GM12878 (cell line): ENCODE measurements around the gene MYO3A.

ENCODE experiments used
- HDAC2 ChIP-seq: fragments of 200-600 bp; sonication (generic); IDR thresholded peaks from 2 replicates; pipeline ENCODE4 v1.6.1; 2017
- NFXL1 ChIP-seq: fragments of 450-650 bp; IDR thresholded peaks from 2 replicates; pipeline ENCODE4 v1.6.1; 2017; ENCODE audit warnings: antibody characterized with exemption, mild to moderate bottlenecking, borderline replicate concordance
- SIN3A ChIP-seq: IDR thresholded peaks from 2 replicates; pipeline ENCODE4 v1.6.1; 2012; ENCODE audit warnings: low read depth, low read length, improper control_type of control experiment
- TF ChIP-seq, protein P1 (sequence below), 3 experiments: IDR thresholded peaks in 2 of 3; conservative IDR thresholded peaks in 1 of 3; 2 replicates each; pipeline ENCODE4 v1.5.1; 2011; ENCODE audit warnings: low read depth in 3 of 3, low read length in 3 of 3, mild to moderate bottlenecking in 3 of 3, control low read depth in 2 of 3, moderate library complexity in 2 of 3, inconsistent platforms in 1 of 3, mixed read lengths in 1 of 3; ENCODE audit not compliant: control insufficient read depth in 2 of 3, insufficient read depth in 1 of 3; ENCODE audit errors: extremely low read depth in 1 of 3
- TF ChIP-seq, protein P2 (sequence below): fragments of 450-650 bp; IDR thresholded peaks from 2 replicates; pipeline ENCODE4 v1.6.1; 2017; ENCODE audit warnings: antibody characterized with exemption, mild to moderate bottlenecking, moderate library complexity

DNA sequence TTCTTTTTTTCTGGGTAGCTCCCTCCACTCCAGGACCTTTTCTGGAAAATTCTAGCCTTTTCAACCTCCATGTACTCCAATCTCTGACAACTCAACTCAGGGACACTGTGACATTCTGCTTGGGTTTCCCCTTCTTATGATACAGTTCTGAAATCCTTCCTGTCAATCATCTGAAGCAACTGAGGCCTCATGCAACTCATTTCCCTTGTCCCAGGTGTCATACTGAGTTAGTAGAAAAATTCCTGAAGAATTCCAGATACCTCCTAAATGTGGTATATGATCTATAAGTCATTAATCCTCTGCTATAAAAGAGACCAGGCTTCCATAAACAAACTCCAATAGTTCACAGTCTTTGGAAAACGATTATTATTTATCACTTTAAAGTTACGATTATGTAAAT, 43.0 kb upstream of the MYO3A start:
- TF ChIP-seq, protein P1, sequence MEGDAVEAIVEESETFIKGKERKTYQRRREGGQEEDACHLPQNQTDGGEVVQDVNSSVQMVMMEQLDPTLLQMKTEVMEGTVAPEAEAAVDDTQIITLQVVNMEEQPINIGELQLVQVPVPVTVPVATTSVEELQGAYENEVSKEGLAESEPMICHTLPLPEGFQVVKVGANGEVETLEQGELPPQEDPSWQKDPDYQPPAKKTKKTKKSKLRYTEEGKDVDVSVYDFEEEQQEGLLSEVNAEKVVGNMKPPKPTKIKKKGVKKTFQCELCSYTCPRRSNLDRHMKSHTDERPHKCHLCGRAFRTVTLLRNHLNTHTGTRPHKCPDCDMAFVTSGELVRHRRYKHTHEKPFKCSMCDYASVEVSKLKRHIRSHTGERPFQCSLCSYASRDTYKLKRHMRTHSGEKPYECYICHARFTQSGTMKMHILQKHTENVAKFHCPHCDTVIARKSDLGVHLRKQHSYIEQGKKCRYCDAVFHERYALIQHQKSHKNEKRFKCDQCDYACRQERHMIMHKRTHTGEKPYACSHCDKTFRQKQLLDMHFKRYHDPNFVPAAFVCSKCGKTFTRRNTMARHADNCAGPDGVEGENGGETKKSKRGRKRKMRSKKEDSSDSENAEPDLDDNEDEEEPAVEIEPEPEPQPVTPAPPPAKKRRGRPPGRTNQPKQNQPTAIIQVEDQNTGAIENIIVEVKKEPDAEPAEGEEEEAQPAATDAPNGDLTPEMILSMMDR (IDR thresholded peaks at IDR 0.05 in 2 of 3, conservative IDR thresholded peaks at IDR 0.05 in 1 of 3; ENCODE audit: control insufficient read depth in 2 of 3, extremely low read depth in 1 of 3, insufficient read depth in 1 of 3, low read depth in 3 of 3, low read length in 3 of 3) = no peak
- TF ChIP-seq NFXL1 = no peak
- no peak for TF ChIP-seq SIN3A
- no peak for TF ChIP-seq HDAC2
- TF ChIP-seq, protein P2, sequence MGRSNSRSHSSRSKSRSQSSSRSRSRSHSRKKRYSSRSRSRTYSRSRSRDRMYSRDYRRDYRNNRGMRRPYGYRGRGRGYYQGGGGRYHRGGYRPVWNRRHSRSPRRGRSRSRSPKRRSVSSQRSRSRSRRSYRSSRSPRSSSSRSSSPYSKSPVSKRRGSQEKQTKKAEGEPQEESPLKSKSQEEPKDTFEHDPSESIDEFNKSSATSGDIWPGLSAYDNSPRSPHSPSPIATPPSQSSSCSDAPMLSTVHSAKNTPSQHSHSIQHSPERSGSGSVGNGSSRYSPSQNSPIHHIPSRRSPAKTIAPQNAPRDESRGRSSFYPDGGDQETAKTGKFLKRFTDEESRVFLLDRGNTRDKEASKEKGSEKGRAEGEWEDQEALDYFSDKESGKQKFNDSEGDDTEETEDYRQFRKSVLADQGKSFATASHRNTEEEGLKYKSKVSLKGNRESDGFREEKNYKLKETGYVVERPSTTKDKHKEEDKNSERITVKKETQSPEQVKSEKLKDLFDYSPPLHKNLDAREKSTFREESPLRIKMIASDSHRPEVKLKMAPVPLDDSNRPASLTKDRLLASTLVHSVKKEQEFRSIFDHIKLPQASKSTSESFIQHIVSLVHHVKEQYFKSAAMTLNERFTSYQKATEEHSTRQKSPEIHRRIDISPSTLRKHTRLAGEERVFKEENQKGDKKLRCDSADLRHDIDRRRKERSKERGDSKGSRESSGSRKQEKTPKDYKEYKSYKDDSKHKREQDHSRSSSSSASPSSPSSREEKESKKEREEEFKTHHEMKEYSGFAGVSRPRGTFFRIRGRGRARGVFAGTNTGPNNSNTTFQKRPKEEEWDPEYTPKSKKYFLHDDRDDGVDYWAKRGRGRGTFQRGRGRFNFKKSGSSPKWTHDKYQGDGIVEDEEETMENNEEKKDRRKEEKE = no peak
